Measurements from ENCODE around the gene YEATS4.
"Not testable (repeated sequence)": the region's sequence is repeated elsewhere in the genome, so short reads cannot be mapped to it uniquely, and the experiment has no call there.

YEATS4 gene

DNA sequence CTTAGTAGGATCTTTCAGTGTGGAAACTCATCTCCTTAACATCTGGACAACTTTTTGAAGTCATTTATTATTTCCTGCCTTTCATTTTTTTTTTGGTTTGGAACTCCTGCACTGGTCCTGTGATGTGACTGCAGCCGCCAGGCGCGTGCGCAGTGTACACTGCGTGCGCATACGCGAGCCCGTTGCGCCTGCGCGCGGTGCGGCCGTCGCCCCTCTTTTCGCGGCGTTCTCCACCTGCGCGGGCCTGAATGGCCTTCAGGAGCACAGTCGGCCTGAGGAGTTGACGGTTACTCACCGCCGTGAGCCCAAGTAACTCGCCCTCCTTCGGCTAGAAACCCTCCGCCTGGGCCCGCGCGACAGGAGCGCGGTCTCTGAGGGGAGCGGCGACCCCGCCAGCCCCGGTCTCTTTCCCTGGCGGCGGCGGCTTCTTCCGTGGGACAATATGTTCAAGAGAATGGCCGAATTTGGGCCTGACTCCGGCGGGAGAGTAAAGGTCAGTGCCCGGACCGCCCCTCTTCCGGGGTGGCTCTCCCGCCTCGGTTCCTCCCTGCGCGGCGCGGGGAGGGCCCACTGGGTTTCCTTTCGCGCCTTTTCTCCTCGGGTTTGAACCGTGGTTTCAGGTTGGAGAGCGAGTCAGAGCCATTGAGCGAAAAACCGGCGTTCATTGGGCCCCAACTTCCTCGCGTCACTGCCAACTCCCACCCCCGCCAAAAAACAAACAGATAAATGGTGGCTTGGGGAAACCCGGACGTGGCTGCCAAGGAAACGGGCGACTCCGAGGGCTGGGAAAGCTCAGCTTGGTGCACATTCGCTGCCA lies at the start of gene YEATS4:
Gene YEATS4 (plus strand): TSS at position 213 of the 817 bp plus-strand sequence. CDS start 230 bp downstream, at position 443.
- DNase-seq (ENCODE audit: low read depth), result peak; percentile 85

DNA sequence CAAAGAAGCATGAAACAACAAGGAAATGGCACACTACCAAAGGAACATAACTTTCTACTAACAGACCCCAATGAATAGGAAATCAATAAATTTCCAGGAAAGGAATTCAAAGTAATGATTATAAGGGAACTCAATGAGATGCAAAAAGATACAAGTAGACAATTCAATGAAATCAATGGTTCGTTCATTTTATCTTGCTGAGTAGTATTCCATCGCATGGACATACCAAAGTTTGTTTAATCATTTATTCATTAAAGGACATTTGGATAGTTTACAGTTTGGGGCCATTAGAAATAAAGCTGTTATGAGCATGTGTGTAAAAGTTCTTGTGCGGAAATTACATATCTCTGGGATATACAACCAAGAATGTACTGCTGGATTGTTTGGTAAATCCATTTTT lies 46.3 kb upstream of the YEATS4 start:
- no peak for DNase-seq (ENCODE audit: low read depth)

DNA sequence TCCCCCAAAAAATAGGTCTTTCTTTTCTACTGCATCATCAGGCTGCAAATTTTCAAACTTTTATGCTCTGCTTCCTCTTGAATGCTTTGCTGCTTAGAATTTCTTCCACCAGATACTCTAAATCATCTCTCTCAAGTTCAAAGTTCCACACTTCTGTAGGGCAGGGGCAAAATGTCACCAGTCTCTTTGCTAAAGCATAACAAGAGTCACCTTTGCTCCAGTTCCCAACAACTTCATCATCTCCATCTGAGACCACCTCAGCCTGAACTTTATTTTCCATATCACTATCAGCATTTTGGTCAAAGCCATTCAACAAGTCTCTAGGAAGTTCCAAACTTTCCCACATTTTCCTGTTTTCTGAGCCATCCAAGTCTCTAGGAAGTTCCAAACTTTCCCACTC lies 42.8 kb upstream of the YEATS4 start:
- DNase-seq (ENCODE audit: low read depth), result not testable (repeated sequence)

DNA sequence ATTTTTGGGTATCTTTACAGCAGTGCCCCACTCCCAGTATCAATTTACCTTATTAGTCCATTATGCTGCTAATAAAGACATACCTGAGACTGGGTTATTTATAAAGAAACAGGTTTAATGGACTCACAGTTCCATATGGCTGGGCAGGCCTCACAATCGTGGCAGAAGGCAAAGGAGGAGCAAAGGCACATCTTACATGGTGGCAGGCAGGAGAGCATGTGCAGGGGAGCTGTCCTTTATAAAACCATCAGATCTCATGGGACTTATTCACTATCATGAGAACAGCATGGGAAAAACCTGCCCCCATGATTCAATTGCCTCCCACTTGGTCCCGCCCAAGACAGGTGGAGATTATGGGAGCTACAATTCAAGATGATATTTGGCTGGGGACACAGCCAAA lies 42.3 kb upstream of the YEATS4 start:
- DNase-seq (ENCODE audit: low read depth), result not testable (repeated sequence)

DNA sequence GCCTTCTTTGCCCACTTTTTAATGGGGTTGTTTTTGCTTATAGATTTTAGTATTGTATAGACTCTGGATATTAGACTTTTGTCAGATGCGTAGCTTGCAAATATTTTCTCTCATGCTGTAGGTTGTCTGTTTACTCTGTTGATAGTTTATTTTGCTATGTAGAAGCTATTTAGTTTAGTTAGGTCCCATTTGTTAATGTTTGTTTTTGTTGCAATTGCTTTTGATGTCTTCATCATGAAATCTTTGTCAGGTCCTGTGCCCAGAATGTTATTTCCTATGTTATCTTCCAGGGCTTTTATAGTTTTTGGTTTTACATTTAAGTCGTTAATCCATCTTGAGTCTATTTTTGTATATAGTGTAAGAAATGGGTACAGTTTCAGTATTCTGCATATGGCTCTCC lies 41.3 kb upstream of the YEATS4 start:
- no peak for DNase-seq (ENCODE audit: low read depth)

DNA sequence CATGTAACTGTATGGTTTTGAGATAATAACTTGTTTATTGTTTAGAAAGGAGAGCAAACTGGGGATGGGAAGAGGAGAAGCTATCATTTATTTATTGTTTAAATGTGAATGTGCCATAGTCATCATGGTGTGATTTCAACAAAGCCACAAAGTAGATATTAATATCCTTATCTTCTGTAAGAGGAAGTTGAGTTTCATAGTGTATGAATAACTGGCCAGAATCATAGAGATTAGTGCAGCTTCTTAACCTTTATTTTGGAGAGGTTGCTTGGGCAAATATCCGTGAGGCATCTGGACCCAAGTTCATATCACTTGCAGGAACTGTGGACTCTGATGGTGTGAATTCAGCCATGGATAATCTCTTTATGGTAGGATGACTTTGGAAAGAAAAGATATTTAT lies 38.2 kb upstream of the YEATS4 start:
- DNase-seq (ENCODE audit: low read depth), result no peak

DNA sequence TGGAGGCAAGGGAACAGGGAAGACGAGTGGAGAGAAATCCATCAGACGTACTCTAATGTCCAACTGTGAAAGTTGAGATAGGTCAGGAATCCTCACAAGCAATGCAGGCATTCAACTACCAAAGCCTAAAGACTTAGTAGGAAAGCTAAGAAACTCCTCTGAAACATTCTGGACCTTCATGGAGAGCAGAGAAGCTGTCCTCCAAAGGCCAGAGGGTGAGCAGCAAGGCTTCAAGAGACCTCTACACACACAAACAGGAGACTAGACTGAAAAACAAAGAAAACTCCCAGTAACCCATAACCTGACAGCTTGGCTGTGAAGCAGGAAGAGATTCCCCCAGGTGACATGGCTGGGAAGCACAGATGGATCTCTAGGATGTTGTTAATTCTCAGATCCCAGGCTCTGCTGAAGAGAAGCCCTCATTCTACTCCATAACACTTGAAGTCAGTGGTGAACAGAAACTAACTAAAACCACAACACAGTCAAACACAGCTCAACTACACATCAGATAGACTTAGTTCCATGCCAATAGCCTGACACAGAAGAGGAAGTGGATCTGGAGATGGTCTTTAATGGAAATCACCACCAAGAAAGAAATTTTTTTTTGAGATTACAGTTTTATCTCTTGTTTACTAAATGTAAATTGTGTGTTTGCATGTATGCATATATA lies 34.6 kb upstream of the YEATS4 start:
- no peak for DNase-seq (ENCODE audit: low read depth)

DNA sequence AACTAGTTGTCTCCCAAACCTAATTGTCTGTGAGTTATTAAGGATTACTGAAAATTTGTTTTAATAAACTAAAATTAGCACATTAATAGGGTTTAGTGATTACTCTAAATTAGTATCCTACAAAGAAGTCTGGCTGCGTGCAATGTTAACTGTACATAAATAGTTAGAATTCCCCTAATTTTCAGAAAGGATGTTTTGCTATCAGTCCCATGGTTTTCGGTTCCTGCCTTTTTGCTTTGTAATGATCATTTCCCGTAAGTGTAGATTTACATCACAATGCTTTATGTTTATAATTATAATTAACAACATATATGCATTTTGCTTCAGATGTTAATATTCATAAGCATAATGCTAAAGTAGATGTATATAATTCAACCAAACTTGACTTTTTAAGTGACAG lies 31.1 kb upstream of the YEATS4 start:
- DNase-seq (ENCODE audit: low read depth), result no peak

DNA sequence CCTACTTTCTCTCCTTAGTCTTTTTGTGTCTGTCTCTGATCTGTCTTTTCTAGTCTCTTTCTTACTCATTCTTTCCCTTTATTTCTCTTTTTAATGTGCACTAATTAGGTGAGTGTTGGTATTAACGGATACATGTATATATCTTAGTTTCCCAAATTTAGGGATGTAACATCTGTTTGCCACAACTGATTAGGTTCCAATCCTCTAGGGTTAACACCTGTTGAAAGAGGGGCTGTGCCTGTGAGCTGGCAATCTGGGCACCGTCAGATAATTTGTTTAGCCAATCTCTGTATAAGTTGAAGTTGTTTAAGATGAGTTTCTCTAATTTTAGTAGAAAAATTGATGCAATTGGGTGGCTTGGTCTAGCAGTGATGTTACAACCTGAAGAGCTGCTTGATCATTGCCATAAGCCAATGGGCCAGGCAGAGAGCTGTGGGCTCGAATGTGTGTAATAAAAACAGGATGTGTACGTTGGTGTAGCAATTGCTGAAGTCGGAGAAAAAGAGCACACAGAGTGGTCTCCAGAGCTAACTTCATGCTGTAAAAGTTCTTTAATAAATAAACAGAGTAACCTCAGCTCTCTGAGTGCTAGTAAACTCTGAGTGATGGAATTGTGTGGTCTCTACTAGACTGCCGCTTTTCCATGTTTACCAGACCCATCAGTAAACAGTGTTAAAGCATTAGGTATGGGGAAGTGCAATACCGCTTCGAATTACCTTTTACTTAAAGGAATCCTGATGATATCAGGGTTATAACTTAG lies 29.7 kb upstream of the YEATS4 start:
- DNase-seq (ENCODE audit: low read depth), result no peak

DNA sequence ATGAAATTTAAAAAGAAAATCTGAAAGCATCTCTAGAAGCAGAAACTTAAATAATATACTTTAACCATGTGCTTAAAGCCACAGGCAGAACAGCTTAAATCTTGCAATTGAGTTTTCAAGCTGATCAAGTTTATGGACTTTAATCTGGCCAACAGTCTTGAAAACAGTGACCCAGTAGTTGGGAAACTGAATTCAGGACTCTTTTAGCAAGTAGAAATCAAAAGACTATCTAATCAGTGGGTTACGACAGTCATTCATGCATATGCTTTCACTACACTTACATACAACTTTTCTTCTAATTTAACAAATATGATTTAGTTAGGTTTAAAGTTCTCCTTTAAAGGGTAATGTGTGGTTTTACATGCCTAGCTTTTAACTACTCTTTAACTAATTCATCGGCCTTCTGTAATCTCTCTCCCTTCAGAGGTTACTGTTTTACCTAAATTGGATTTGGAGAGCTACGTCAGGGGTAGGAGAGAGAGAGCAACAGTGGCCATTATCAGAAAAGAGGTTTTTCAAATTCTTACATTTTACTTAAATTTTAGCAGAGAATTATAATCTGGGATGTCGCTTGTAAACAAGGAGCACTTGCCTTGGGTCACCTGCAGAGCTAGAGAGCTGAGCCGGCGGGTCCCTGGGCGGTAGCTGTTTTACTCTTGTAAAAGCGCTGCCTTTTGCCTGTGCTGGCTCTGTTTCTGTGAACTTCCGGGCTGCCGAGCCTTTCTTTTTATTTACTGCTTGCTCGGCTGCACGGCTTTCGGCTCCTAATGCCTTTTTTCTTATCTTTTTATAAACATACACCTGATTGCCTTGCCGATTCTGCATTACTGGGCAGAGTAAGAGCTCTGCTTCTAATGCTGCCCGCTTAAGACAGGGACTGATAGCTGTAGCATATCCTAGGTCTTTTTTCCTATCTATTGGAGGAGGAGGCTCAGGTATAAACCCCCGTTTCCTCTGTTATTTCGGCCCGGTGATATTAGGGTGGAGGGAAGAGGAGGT lies 28.8 kb upstream of the YEATS4 start:
- peak; percentile 30 for DNase-seq (ENCODE audit: low read depth)

DNA sequence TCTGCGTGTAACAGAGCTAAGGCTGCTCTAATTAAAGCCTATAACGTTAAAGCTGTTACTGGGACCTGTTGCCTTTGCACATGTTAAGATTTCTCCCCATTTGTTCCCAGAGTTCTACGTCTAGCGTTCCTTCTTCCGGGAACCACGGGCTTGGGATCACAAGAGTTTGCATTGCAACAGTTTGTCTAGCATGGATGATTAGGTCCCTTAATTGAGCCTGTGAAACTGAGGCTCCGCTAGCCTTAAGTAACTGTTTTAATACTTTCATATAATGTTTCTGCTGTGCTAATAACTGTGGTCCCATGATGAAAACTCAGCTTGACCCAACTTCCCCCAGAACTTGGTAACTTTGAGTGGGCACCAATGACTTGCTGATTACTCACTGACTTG lies 28.0 kb upstream of the YEATS4 start:
- no peak for DNase-seq (ENCODE audit: low read depth)

DNA sequence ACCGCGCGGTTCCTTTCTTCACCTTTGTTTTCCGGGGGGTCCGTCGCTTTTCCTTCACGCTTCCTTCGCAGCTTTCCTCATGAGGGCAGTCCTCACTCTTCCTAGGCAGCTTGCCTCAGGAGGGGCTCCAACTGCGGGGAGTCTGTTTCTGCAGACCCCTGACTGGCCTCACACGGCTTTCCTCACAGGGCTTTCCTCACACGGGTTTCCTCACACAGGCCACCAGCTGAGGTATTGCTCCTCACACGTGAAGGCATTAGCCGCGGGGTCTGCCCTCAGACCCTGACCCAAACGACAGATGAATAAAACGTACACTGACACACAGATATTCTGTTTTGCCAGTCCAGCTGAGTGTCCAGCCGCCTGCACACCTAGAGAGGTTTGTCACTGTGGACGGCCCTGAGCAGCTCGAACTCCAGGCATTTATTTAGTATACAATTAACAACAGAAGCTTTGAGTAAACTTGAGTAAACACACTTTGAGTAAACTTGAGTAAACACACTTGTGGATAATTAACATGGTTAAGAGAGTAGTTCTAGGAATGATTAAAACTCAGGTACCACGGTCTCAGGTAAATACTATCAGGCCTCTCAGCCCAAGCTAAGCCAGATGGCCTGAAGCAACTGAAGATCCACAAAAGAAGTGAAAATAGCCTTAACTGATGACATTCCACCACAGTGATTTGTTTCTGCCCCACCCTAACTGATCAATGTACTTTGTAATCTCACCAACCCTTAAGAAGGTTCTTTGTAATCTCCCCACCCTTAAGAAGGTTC lies 27.4 kb upstream of the YEATS4 start:
- no peak for DNase-seq (ENCODE audit: low read depth)

DNA sequence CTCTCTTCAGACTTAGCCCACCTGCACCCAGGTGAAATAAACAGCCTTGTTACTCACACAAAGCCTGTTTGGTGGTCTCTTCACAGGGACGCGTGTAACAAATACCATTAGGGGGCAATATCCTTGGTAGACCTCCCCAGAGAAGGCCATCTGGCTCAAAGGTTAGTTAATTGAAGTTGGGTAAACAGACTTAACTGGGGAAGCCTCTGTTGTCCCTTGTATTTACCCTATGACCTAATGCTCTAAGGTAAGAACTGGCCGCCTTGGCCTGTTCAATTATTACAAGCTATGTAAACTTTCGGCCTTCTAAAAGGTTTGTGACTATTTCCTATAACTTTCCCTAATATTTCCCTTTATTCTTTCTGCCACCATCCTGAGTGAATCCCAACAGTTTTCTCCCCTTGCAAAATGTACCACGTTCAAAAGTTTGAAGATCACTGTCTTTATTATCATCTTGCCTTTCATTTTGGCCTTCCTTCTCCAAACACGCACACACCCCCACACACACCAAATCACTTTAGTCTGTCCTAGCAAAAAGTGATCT lies 26.7 kb upstream of the YEATS4 start:
- no peak for DNase-seq (ENCODE audit: low read depth)

DNA sequence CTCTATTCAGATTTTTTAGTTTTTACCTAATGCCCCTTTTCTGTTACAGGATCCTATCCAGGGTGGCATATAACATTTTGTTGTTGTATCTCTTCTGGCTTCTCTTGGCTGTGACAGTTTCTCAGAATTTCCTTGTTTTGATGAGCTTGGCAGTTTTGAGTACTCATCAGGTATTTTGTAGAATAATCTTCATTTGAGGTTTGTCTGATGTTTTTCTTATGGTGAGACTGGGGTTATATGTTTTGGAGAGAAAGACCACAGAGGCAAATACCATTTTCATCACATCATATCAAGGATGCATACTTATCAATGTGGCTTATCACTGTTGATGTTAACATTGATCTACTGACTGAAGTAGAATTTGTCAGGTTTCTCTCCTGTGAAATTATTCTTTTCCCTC lies 25.4 kb upstream of the YEATS4 start:
- DNase-seq (ENCODE audit: low read depth), result no peak

DNA sequence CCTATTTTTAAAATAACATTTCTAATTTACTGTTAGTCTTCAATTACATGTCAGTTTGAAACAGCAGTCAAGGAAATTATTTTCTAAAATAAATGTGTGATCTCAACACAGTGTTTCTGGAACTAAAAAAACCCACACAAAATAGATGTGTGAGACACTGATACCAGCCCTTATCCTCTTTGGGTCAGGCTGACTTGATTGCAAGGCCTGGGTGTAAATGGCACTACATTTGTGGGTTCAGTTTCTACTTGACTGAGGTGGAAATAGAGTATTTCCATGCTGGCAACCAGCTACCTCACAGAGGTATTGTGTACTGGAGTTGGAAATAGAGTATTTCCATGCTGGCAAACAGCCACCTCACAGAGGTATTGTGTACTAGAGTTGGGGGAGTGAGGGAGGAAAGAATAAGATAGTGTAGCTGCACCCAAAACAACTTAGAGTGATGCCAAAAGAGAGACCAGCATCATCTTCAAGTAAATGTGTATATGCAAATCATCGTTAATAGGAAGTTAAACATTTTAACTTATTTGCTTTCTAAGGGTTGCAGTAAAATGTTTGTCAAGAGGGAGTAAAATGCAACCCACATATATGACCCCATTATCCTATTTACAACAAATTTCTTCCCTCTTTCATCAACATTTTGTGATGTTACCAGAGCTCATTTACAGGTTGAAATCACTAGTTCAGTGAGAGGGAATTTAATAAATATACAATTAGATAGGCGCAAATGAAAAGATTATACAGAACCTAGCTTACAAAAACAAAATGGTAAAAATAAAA lies 22.0 kb upstream of the YEATS4 start:
- no peak for DNase-seq (ENCODE audit: low read depth)

DNA sequence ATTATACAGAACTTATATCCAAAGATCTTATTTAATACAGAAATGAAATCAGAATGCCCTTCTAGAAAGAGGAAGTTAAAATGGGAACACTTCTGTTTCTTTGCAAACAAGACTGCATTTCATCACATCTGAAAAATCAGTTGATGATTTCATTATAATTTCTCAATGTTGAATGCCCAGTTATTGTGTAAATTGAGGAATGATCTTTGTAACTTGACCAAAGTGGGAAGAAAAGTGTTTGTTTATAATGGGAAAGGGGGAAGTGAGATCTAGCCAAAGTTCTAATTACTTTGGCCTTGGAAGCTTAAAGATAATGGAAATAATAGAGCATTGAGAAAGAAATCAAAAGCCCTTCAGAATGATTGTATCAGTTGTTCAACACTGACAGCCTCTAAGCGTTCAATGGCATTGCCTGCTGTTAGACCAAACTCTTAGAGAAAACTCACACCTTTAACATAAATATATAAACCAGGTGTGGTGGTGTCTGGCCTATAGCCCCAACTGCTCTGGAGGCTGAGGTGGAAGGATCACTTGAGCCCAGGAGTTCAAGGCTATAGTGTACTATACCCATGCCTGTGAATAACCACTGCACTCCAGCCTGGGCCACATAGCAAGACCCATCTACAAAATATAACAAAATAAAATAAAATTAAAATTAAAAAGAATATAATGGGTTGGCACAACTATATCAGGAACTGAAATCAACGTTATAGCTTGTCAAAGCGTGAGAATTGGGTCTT lies 21.3 kb upstream of the YEATS4 start:
- DNase-seq (ENCODE audit: low read depth), result no peak

DNA sequence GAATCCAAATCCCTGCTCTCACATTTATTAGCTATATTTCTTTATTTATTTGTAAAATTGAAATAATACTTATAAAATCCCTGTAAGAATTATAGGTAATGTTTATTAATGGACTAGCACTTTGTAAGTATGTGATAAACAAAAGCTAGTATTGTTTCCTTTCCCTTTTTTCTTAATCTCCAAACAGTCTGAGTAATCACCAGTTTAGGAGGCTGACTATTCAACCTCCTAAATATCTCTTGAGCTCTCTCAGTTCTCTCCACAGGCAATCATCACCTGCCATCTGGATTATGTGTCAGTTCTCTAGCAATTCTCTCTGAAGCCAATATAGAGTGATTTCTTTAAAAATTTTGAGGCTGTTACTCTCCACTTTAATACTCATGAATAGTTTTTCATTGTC lies 20.6 kb upstream of the YEATS4 start:
- DNase-seq (ENCODE audit: low read depth), result no peak

DNA sequence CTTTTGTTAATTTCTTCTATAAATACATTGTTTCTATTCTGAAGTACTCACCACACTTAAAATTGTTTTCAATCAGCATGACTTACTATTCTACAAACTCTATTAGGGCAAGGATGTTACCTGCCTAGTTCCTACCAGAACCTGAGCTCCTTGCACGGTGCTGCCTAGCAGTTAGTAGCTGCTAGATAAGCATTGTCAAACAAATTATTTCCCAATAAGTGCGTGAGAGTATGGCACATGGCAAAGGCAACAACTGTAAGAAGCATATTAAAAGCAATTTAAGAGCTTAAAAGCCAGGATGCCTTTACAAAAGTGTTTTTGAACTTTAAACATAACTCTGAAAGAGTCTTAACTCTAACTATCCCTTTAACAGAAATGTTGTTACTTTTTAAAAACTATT lies 19.5 kb upstream of the YEATS4 start:
- no peak for DNase-seq (ENCODE audit: low read depth)

DNA sequence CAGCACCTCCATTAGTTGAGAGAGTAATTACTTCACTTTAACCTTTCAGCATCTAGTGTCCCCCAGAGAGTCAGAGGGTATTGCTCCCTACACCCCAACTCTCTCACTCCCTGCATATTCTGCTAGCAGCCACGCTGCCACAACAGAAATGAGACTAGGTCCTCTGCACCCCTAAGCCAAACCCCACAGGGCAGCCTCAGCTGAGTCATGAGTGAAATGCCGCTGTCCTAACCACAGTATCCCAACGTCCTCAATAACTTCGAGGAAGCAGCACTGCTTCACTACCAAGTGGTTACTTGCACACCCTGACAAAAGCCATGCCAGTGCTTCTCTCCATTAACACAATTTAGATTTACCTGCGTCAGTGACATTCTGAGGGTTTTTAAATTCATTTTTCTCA lies 18.2 kb upstream of the YEATS4 start:
- no peak for DNase-seq (ENCODE audit: low read depth)

Measured in activated T-cell treated with anti-CD3 and anti-CD28 coated beads for 48 hours (primary cell).